ENCODE measurements around the gene COX19.

The COX19 gene

GRCh38 chr7:999941-1000935, 24.9 kb upstream of the COX19 start:
- no peak for DNase-seq (ENCODE audit: low read depth)
- no peak overlapping the region for H3K4me3 ChIP-seq (ENCODE audit: low read length)
- no peak for TF ChIP-seq CTCF (IDR thresholded peaks at IDR 0.05; ENCODE audit: insufficient read depth, low read depth, low read length, missing control alignments)

GRCh38 chr7:999149-999879, 24.0 kb upstream of the COX19 start:
- DNase-seq (ENCODE audit: low read depth), result no peak
- no peak overlapping the region for H3K4me3 ChIP-seq (ENCODE audit: low read length)
- no peak for TF ChIP-seq CTCF (IDR thresholded peaks at IDR 0.05; ENCODE audit: insufficient read depth, low read depth, low read length, missing control alignments)

DNA sequence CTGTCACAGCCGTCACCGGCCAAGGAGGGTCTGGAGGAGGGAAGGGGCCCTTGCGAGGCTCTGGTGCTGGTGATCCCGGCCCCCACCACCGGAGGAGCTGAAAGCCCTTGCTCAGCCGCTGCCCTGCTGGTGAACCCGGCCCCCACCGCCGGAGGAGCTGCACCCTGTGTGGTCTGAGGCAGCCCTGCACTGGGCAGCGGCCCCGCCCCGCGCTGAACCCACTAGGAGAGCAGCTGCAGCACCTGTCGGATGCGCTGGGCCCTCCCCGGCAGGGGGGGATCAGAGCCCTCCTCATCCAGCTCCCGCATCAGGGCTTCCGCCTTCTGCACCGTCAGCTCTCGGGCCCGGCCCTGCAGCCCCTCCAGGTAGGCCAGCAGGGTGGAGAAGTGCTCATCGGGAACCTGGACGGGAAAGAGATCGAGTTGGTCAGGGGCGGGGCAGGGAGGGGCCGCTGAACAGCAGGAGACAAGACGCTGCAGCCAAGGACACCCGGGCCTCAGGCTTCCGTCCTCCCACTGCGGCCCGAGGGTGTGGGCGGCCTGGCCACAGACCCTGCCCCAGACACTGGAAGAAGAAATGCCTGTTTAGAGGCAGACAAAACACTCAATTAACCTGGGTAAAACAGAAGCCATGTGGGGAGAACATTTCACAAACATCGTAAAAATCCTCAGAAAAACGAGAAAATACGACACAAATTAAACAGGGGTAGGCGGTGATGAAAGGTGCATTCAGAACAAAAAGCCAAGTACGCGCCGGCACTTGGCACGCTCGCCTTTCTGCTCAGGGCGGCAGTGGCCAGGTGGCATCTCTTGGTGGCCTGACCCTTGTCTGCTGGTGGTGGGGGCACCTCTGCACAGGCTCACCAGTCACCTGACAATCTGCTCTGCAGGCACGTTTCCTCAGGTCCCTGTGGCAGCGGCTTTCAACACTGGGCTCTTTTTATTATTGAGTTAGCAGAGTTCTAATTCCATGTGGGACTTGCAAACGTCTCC, 22.4 kb upstream of the COX19 start:
- no peak for DNase-seq (ENCODE audit: low read depth)
- no peak overlapping the region for H3K4me3 ChIP-seq (ENCODE audit: low read length)
- TF ChIP-seq CTCF (IDR thresholded peaks at IDR 0.05; ENCODE audit: insufficient read depth, low read depth, low read length, missing control alignments), result no peak

- no peak for TF ChIP-seq CTCF (IDR thresholded peaks at IDR 0.05; ENCODE audit: insufficient read depth, low read depth, low read length, missing control alignments)
- DNase-seq (ENCODE audit: low read depth), result no peak
- H3K4me3 ChIP-seq (ENCODE audit: low read length), result no peak overlapping the region
Observed at GRCh38 chr7:996079-996872, 20.9 kb upstream of the COX19 start.

DNA sequence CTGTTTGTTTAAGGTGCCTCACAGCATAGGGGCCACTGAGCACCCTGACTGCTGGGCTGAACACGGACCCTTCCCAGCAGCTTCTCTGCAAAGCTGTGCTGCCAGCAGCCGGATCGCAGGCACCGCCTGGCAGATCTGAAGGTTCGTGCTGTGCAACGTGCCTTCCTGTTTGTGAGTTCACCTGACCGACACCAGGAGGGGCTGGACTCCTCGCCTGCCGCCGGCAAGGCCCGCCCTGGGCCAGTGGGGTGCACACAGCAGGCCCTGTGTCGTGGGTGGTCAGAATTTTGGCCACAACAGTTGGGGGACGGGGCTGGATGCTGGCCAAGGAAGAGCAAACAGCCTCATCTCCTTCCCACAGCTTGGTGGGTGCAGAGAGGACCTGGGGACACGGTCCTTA, 20.2 kb upstream of the COX19 start:
- H3K4me3 ChIP-seq (ENCODE audit: low read length), result no peak overlapping the region
- TF ChIP-seq CTCF (IDR thresholded peaks at IDR 0.05; ENCODE audit: insufficient read depth, low read depth, low read length, missing control alignments), result no peak
- DNase-seq (ENCODE audit: low read depth), result no peak

Data from epithelial cell of esophagus (primary cell).